Vagina (tissue), 2 donors: ENCODE results near the gene ACVRL1.

Experiments
- POLR2A ChIP-seq, 2 donors: fragments of 450-650 bp; IDR thresholded peaks; one replicate each; pipeline ENCODE4 v1.6.1; 2017; ENCODE audit warnings: antibody characterized with exemption in 2 of 2, mild to moderate bottlenecking in 2 of 2, moderate library complexity in 2 of 2
- POLR2AphosphoS5 ChIP-seq, 2 donors: sonication (generic); formaldehyde crosslinking; IDR thresholded peaks; one replicate each; pipeline ENCODE4 v1.9.0; 2017; ENCODE audit warnings: antibody characterized with exemption in 2 of 2, mild to moderate bottlenecking in 2 of 2, low read depth in 1 of 2; ENCODE audit not compliant: insufficient read depth in 1 of 2
- TF ChIP-seq, protein P1 (sequence below), 3 experiments: fragments of 450-650 bp in 2 of 3; fragments of 200-600 bp in 1 of 3; sonication (generic) in 1 of 3; IDR thresholded peaks; one replicate each; pipeline ENCODE4 v1.5.1; 2017 to 2019; ENCODE audit warnings: antibody characterized with exemption in 3 of 3, mild to moderate bottlenecking in 2 of 3, moderate library complexity in 2 of 3

DNA sequence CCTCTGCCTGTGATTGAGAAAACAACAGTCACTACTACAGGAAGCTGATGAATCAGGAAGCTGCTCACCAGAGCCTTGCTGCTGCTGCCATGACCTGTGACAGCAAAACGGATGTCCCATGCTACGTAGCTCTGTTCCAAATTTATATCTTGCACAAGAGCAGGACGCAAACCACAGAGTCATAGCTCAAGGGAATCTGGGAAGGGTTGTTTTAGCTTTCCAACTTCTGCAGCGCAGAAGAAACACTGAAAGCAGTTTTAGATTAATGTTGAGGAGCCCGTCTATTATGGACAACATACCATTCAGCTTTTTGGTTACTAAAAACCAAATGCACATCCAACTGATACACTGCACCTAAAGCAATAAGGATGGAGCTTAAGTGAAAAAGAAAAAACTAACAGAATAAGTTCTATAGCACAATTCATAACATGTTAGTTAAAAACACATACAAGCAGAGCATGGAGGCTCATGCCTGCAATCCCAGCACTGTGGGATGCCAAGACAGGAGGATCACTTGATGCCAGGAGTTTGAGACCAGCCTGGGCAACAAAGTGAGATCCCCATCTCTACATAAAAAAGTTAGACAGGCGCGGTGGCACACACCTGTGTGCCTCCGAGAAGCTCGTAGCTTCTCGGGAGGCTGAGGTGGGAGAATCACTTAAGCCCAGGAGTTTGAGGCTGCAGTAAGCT lies 21.1 kb upstream of the ACVRL1 start:
- TF ChIP-seq, protein P1, sequence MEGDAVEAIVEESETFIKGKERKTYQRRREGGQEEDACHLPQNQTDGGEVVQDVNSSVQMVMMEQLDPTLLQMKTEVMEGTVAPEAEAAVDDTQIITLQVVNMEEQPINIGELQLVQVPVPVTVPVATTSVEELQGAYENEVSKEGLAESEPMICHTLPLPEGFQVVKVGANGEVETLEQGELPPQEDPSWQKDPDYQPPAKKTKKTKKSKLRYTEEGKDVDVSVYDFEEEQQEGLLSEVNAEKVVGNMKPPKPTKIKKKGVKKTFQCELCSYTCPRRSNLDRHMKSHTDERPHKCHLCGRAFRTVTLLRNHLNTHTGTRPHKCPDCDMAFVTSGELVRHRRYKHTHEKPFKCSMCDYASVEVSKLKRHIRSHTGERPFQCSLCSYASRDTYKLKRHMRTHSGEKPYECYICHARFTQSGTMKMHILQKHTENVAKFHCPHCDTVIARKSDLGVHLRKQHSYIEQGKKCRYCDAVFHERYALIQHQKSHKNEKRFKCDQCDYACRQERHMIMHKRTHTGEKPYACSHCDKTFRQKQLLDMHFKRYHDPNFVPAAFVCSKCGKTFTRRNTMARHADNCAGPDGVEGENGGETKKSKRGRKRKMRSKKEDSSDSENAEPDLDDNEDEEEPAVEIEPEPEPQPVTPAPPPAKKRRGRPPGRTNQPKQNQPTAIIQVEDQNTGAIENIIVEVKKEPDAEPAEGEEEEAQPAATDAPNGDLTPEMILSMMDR (IDR thresholded peaks at IDR 0.05): no peak
- TF ChIP-seq POLR2A (IDR thresholded peaks at IDR 0.05) (no peak), POLR2AphosphoS5 (IDR thresholded peaks at IDR 0.05; ENCODE audit: insufficient read depth in 1 of 2, low read depth in 1 of 2) (peak; percentile 46 to 99)
